Skeletal muscle satellite cell (primary cell): ENCODE results near the gene RPTOR.

Experiments
- H3K27me3 ChIP-seq: 2 replicates; pipeline ENCODE4 v1.7.0; 2013; ENCODE audit warnings: low read length; ENCODE audit not compliant: control insufficient read depth, insufficient read depth
- H3K36me3 ChIP-seq: 2 replicates; pipeline ENCODE4 v1.7.0; 2013; ENCODE audit warnings: mild to moderate bottlenecking, control low read depth, low read length; ENCODE audit not compliant: insufficient read depth
- H3K4me1 ChIP-seq: 2 replicates; pipeline ENCODE4 v1.7.0; 2013; ENCODE audit warnings: low read length; ENCODE audit not compliant: control insufficient read depth, insufficient read depth
- H3K4me2 ChIP-seq: 2 replicates; pipeline ENCODE4 v1.7.0; 2013; ENCODE audit warnings: mild to moderate bottlenecking, low read length
- H3K4me3 ChIP-seq: 2 replicates; pipeline ENCODE4 v1.7.0; 2013; ENCODE audit warnings: low read length
- H3K9ac ChIP-seq: 2 replicates; pipeline ENCODE4 v1.7.0; 2013; ENCODE audit warnings: mild to moderate bottlenecking, low read depth, low read length, moderate library complexity
- H3K9me3 ChIP-seq: replicated peaks from 2 replicates; pipeline ENCODE4 v1.7.0; 2013; ENCODE audit warnings: mild to moderate bottlenecking, control low read depth, low read length

Gene RPTOR

DNA sequence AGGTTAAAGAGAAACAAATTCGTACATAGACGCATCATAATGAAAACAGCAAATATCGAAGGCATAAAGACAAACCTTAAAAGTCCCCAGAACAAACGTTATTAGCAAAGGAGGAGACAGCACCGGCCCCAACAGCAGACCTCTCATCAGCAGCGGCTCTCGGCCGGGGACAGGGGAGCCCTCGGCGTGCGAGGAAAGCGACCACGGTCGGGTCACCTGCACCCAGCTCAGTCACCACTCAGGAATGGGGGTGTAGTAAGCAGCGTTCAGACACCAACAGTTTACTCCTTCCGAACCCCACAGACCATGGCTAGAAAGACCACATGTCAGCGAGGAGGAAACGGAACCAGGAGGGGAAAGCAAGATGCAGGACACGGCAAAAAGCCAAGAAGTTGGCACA, 337.7 kb downstream of the RPTOR start:
- Histone ChIP-seq H3K4me3 (no peak overlapping the region), H3K9me3 (no peaks in the 10 kb centered on the region), H3K9ac (no peak overlapping the region), H3K4me2 (no peak overlapping the region), H3K27me3 (no peaks in the 10 kb centered on the region), H3K36me3 (peaks cover 33% of the 10 kb centered on the region), H3K4me1 (no peaks in the 10 kb centered on the region)

DNA sequence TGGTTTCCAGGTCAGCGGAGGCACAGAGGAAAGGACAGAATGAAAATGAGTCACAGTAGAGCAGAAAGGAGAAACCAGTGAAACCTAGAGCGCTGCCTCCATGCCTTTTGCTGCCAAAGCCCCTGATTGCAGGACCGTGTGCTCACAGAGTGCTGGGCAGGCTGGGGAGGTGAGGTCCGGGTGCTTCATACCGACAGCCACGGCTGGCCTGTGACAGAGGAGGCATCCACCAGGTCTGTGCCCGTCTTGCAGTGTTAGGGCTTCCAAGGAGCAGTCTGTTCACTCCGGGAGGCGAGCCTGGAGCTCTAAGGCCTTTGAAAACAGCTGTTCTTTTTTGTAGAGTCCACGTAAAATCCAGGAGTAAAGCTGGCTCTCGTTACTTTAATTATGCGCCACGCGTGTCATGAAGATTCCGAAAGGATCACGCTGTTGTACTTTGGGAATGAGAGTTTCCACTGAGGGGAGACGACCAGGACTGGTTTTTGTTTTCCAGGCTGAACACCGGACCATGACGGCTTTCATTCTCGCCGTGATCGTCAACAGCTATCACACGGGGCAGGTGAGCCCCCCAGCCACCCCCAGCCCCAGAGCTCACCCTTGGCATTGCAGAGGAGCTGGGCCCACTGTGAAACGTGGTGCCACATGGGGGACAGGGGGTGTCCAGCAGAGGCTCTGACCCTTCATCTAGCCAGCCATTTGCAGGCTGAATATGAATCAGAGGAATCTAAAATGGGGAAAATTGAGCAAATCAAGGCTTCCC, 338.5 kb downstream of the RPTOR start:
- no peak overlapping the region for H3K4me3 ChIP-seq
- H3K27me3 ChIP-seq: no peaks in the 10 kb centered on the region
- H3K4me2 ChIP-seq: no peak overlapping the region
- H3K9ac ChIP-seq: no peak overlapping the region
- no peaks in the 10 kb centered on the region for H3K9me3 ChIP-seq
- peaks cover 33% of the 10 kb centered on the region for H3K36me3 ChIP-seq
- H3K4me1 ChIP-seq: no peaks in the 10 kb centered on the region

DNA sequence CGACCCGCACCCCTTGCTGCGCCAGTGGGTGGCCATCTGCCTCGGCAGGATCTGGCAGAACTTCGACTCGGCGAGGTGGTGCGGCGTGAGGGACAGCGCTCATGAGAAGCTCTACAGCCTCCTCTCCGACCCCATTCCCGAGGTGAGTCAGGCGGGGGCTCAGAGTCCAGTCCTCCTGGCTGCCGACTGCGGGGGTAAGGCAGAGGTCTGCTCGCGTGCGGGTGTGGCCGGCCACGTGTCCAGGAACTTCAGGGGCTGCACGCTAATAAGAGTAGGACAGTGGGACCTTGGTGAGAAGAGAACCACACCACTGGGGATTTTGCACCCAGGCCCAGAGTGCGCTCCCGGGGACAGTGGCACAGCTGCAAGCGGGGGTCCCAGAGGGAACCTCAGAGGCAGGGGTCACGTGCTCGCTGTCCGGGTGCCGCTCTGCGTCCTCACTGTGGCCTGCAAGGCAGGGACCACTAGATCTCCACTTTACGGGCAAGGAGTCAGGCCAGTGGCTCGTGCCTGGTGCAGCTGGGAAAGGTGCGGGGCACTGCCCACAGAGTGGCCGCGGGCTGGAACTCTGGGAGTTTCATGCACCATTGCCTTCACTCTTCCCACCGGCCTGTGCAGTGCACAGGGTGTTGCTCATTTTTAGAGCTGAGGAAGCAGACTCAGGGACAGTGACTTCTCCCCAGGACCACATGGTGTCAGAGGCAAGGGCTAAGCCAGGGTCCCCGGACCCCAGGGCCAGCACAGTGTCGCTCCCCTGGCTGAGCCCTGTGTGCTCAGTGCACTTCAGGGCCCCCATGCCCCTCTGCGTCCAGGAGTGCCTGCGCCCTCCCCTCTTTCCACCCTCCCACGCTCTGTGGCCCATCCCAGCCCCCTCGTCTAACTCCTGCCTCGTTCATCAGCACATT, 339.4 kb downstream of the RPTOR start:
- H3K9me3 ChIP-seq: no peaks in the 10 kb centered on the region
- H3K9ac ChIP-seq: no peak overlapping the region
- H3K36me3 ChIP-seq: peaks cover 33% of the 10 kb centered on the region
- H3K27me3 ChIP-seq: no peaks in the 10 kb centered on the region
- H3K4me1 ChIP-seq: no peaks in the 10 kb centered on the region
- no peak overlapping the region for H3K4me3 ChIP-seq
- H3K4me2 ChIP-seq: no peak overlapping the region

DNA sequence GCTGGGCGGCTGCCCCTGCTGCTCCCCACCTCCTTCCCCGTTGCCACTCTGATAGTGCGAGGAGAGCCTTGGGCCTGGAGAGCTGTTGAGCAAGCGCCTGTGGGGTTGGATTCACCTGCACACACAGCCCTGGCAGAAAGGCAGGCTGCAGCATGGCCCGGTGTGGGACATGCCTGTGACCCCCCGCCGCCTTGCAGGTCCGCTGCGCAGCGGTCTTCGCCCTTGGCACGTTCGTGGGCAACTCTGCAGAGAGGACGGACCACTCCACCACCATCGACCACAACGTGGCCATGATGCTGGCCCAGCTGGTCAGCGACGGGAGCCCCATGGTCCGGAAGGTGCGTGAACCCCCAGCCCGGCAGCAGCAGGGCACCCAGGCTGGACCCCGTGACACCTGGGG, 340.2 kb downstream of the RPTOR start:
- H3K9ac ChIP-seq: no peak overlapping the region
- H3K4me3 ChIP-seq: no peak overlapping the region
- peaks cover 33% of the 10 kb centered on the region for H3K36me3 ChIP-seq
- no peaks in the 10 kb centered on the region for H3K27me3 ChIP-seq
- H3K4me2 ChIP-seq: no peak overlapping the region
- H3K4me1 ChIP-seq: no peaks in the 10 kb centered on the region
- H3K9me3 ChIP-seq: no peaks in the 10 kb centered on the region

DNA sequence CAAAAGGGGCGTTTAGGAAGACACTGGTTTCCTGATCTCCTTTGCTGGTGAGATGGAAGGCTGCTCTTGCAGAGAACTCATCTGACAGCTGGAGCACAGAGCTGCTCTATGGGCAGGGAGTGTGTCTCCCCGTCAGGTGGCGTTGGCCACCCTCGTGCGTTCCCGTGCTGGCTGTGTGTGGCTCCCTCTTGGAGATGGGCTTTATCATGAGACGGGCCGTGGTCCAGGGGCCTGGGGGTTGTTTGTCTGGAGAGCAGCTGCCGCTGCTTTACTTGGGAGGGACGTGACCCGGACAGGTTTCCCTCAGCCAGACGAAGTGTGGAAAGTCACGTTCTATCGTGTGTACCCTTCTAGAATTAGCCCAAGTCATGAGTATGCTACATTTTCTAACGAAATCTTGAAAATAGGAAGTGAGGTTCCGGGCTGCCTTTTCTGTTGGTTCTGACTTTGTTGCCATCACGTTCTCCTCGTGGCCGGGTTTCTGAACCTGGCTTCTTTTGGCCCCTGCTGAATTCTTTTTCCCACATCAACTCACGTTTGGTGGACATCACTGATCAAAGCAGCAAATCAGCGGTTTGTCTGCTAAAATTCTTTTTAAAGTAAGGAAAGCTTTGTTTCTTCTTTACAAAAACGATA, 341.4 kb downstream of the RPTOR start:
- H3K27me3 ChIP-seq: no peaks in the 10 kb centered on the region
- peaks cover 11% of the 10 kb centered on the region for H3K4me1 ChIP-seq
- no peak overlapping the region for H3K4me2 ChIP-seq
- peaks cover 27% of the 10 kb centered on the region for H3K36me3 ChIP-seq
- no peak overlapping the region for H3K9ac ChIP-seq
- no peaks in the 10 kb centered on the region for H3K9me3 ChIP-seq
- H3K4me3 ChIP-seq: no peak overlapping the region

DNA sequence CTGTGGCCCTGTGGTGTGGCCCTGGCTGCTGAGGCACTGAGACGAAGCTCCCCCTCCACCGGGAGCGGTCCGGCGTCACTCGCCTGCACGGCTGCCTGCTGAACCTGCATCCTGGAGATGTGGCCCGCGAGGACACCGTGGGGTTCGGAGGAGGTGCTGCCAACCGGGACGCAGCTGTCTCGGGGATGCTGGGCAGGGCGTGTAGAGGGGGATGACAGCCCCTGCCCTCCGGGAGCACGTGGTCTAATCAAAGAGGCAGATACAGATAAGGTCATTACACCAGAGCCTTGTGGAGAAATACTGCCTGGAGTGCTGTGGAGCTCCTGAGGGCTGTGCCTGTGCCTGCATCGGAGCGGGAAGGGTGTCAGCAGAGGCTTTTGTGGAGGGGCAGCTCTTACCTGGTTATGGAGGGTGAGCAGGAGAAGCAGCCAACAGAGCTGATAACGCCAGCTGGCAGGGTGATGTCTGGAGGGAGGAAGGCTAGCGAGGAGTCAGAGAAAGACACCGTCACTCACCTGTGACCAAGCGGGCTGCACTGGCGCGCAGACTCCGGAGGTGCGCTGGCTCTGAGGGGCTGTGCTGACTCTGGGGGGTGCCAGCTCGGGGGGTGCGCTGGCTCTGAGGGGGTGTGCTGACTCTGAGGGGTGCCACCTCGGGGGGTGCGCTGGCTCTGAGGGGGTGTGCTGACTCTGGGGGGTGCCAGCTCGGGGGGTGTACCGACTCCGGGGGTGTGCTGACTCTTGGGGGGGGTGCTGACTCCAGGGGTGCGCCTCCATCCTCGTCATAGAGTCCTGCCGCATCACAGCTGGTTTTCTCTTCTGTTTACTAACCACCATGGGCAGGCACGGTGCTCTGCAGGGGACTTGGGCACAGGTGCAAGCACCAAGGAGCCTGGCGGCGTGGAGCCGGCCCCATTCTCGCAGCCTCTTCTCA, 342.3 kb downstream of the RPTOR start:
- H3K4me1 ChIP-seq: peaks cover 19% of the 10 kb centered on the region
- H3K9ac ChIP-seq: no peak overlapping the region
- H3K4me2 ChIP-seq: no peak overlapping the region
- no peak overlapping the region for H3K4me3 ChIP-seq
- H3K9me3 ChIP-seq: no peaks in the 10 kb centered on the region
- no peaks in the 10 kb centered on the region for H3K27me3 ChIP-seq
- peaks cover 27% of the 10 kb centered on the region for H3K36me3 ChIP-seq

DNA sequence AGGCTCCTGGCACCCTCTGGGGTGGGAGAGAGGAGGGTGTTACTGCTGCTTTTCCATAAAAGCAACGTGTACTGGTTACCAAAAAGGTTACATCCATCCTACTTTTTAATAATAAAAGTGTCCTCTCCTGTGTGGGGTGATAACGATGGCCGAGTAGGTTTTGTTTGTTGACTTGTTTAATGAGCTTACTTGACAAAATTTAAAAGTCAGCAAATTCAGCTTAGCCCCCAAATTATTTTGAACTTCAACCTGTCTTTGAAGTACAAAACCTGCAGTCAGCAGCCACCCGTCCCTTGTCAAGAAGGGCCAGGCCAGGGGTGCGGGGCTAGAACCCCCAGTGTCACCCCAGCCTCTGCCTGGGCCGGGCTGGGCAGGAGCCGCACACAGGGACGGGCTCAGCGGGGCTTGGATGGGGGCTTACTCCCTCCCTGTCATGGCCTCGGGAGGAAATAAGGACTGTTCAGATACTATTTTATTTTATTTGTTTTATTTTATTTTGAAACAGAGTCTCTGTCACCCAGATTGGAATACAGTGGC, 343.1 kb downstream of the RPTOR start:
- Histone ChIP-seq H3K9ac (no peak overlapping the region), H3K4me1 (peaks cover 26% of the 10 kb centered on the region), H3K36me3 (peaks cover 21% of the 10 kb centered on the region), H3K4me3 (no peak overlapping the region), H3K27me3 (no peaks in the 10 kb centered on the region), H3K9me3 (no peaks in the 10 kb centered on the region), H3K4me2 (no peak overlapping the region)

DNA sequence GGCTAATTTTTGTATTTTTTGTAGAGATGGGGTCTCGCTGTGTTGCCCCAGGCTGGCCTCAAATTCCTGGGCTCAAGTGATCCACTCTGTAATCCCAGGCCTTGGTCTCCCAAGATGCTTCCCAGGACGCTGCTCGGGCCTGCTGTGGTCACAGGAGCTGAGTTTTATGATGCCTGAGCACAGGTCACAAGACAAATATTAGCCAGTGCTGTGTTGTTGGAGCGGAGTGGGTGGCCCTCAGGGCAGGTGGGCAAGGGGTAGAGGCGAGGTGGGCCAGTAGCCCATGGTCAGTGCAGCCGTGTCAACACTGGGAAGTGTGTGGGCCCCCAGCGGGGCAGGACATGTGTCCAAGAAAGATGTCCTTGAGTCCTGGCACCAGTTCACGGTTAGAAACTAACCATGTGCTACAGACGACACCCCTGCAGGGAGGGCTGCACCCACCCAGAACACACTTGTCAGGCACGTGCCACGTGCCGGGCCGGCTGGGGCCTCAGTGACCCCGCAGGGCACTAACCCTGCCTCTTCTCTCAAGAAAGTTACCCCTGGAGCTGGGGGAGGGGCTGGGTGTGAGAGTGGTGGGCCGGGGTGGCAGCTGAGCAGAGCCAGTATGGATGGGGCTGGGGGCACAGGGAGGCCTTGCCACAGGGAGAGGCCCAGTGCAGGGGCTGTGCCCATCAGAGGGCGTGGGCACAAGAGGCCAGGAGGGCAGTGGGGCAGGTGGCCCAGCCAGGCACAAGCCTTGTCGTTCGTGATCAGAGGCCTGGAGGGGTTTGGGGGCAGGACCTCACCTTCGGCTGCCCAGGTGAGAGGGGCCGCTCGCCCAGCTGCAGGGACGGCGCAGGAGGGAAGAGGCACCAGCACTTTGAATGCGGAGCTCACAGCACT, 343.9 kb downstream of the RPTOR start:
- Histone ChIP-seq H3K4me1 (peaks cover 34% of the 10 kb centered on the region), H3K9me3 (no peaks in the 10 kb centered on the region), H3K4me2 (no peak overlapping the region), H3K4me3 (no peak overlapping the region), H3K9ac (no peak overlapping the region), H3K36me3 (peaks cover 14% of the 10 kb centered on the region), H3K27me3 (no peaks in the 10 kb centered on the region)

DNA sequence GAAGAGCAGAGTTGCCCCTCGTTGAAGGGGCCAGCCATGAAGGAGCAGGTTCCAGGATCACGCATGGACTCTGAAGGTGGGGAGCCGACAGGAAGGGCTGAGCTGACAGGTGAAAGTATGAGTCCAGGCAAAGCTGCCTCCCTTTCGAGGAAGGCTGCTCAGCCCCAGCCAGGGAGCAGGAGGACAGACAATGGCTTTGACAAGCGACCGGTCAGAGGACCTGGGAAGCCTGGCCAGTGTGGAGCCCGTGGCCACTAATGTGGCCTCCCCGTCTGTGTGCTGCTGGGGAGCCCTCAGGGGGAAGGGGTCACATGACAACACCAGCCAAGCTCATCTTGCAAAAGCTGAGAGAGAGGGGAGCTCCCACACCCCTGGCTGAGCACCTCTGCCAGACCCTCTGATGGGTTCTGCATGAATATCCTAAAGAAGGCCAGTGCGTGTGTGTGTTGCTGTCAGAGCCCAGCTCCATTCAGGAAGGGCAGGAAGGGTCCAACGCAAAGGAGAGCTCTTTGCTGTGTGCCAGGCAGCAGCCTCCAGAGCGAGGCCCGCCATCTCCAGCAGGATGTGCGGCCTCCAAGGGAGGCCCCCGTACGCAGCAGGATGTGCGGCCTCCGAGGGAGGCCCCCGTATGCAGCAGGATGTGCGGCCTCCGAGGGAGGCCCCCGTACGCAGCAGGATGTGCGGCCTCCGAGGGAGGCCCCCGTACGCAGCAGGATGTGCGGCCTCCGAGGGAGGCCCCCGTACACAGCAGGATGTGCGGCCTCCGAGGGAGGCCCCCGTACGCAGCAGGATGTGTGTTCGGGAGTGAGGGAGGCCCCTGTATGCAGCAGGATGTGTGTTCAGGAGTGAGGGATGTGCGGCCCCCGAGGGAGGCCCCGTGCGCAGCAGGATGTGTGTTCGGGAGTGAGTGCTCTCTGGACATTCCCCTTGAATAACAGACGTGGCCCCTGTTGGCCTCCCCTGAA, 344.9 kb downstream of the RPTOR start:
- Histone ChIP-seq H3K9me3 (no peaks in the 10 kb centered on the region), H3K27me3 (no peaks in the 10 kb centered on the region), H3K4me3 (no peak overlapping the region), H3K4me2 (no peak overlapping the region), H3K9ac (no peak overlapping the region), H3K36me3 (peaks cover 13% of the 10 kb centered on the region), H3K4me1 (peaks cover 34% of the 10 kb centered on the region)
